Stomach (tissue), 4 donors: ENCODE data around the gene ZAR1L.

ENCODE experiments used
- CTCF ChIP-seq, 7 experiments: fragments of 450-650 bp in 4 of 7; fragments of 200-600 bp in 3 of 7; sonication (generic) in 3 of 7; IDR thresholded peaks; one replicate each; pipeline ENCODE4 v1.5.1; 2016 to 2019; ENCODE audit warnings: antibody characterized with exemption in 7 of 7, control low read depth in 2 of 7, mild to moderate bottlenecking in 1 of 7
- POLR2AphosphoS5 ChIP-seq, 3 donors: sonication (generic); formaldehyde crosslinking; IDR thresholded peaks; one replicate each; pipeline ENCODE4 v1.6.1; 2016; ENCODE audit warnings: antibody characterized with exemption in 3 of 3

DNA sequence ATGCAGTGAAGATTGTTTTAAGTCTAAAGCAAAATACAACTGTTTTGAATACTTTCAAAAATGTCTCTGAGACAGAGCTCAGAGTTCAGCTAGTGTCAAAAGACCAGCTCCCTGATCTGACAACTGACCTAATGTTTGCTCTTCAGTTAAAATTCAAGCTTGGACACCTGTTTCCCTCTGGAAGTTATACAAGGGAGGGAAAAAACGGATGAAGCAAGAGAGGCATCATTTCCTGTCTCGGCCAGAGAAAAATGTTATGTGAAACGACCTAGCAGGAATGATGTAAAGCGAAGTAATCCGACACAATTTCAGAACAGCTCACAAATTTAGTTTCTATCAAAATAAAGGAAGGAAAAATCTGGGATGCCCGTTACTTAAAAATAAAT is 59.4 kb downstream of the ZAR1L start:
- TF ChIP-seq CTCF (IDR thresholded peaks at IDR 0.05) (no peak), POLR2AphosphoS5 (IDR thresholded peaks at IDR 0.05) (peak in 1 of 3 donors; percentile 3)
